K562 (cell line): ENCODE results near the gene FBXW8. TPM values are rescaled to one million over a fixed set of nuclear protein-coding genes. Genes with fewer than 3 reads are reported as not detected.

Experiments used
- ATAC-seq: fragments of 200-7000 bp; cut with Tn5 transposase; 3 replicates; pipeline ENCODE4 v1.9.1; 2020; ENCODE audit warnings: moderate library complexity
- BruUV-seq: library from RNA; stranded (reverse); fragments of 400-500 nt; replicated peaks from 2 replicates; lab custom pipeline; 2021; lab: Mats Ljungman, UMichigan
- CTCF ChIA-PET: fragments of 300-600 bp; formaldehyde crosslinking; extraction: SDS; loops from one replicate; lab custom pipeline; 2021; ENCODE audit warnings: low intra/inter-chr PET ratio; lab: Yijun Ruan, JAX
- POLR2A ChIA-PET: fragments of 300-600, 350-650 bp; sonication (Branson Sonifier 250); formaldehyde crosslinking; extraction: SDS; loops from one replicate; lab custom pipeline; 2021; ENCODE audit warnings: antibody characterized with exemption, inconsistent platforms; lab: Yijun Ruan, JAX
- DNase-seq, 4 experiments: peaks; one replicate each; pipeline versions ENCODE4 v3.0.0 to v3.0.0-alpha.2; 2011 to 2018; ENCODE audit warnings: low spot score in 3 of 4, mixed read lengths in 3 of 4; ENCODE audit errors: extremely low read depth in 1 of 4
- FAIRE-seq: peaks from 2 replicates; lab custom pipeline; 2011; peaks lifted over from hg19 to GRCh38; lab: Jason Lieb, UNC
- H2AFZ ChIP-seq: 2 replicates; pipeline ENCODE4 v1.6.0; 2011; ENCODE audit warnings: low read depth, low read length, control low read depth, inconsistent platforms
- H3K27ac ChIP-seq: fragments of 200-600 bp; 3 replicates; pipeline ENCODE4 v1.8.0; 2011; ENCODE audit warnings: low read depth, mild to moderate bottlenecking, control low read depth, inconsistent platforms, low read length, moderate library complexity, mixed read lengths; ENCODE audit errors: extremely low read depth
- H3K27me3 ChIP-seq, 2 experiments: fragments of 300-600 bp in 1 of 2; 2 replicates in 1 of 2; 3 replicates in 1 of 2; pipeline versions ENCODE4 v1.6.0 to v1.8.0; 2011; ENCODE audit warnings: inconsistent platforms in 2 of 2, low read length in 2 of 2, mild to moderate bottlenecking in 1 of 2, mixed read lengths in 1 of 2, moderate library complexity in 1 of 2; ENCODE audit not compliant: control insufficient read depth in 2 of 2, insufficient read depth in 2 of 2
- H3K36me3 ChIP-seq: fragments of 300-600 bp; 3 replicates; pipeline ENCODE4 v1.8.0; 2011; ENCODE audit warnings: mild to moderate bottlenecking, low read length, inconsistent platforms; ENCODE audit not compliant: control insufficient read depth, insufficient read depth
- H3K4me1 ChIP-seq, 2 experiments: fragments of 200-600 bp in 1 of 2; replicated peaks in 1 of 2; 2 replicates in 1 of 2; 3 replicates in 1 of 2; pipeline versions ENCODE4 v1.5.1 to v1.8.0; 2011; ENCODE audit warnings: inconsistent platforms in 2 of 2, low read length in 2 of 2, mild to moderate bottlenecking in 1 of 2, mixed read lengths in 1 of 2, moderate library complexity in 1 of 2; ENCODE audit not compliant: control insufficient read depth in 2 of 2, insufficient read depth in 2 of 2
- H3K4me2 ChIP-seq: 2 replicates; pipeline ENCODE4 v1.6.1; 2011; ENCODE audit warnings: low read length, control low read depth, inconsistent platforms, mixed read lengths; ENCODE audit not compliant: insufficient read depth
- H3K4me3 ChIP-seq: fragments of 200-600 bp; sonication (generic), shearing (Covaris generic); 2 replicates; pipeline ENCODE4 v1.5.1; 2016; ENCODE audit warnings: control low read depth, inconsistent platforms
- H3K79me2 ChIP-seq: fragments of 200-600 bp; 3 replicates; pipeline ENCODE4 v1.8.0; 2011; ENCODE audit warnings: low read length, inconsistent platforms; ENCODE audit not compliant: control insufficient read depth, insufficient read depth
- H3K9ac ChIP-seq, 2 experiments: 2 replicates each; pipeline versions ENCODE4 v1.6.0 to v1.6.1; 2011; ENCODE audit warnings: low read depth in 2 of 2, low read length in 2 of 2, control low read depth in 1 of 2, inconsistent platforms in 1 of 2, mild to moderate bottlenecking in 1 of 2, mixed read lengths in 1 of 2; ENCODE audit not compliant: insufficient read depth in 1 of 2
- H3K9me1 ChIP-seq: one replicate; pipeline ENCODE4 v1.6.0; 2011; ENCODE audit warnings: inconsistent platforms, mild to moderate bottlenecking, low read length, moderate library complexity; ENCODE audit not compliant: control insufficient read depth, insufficient read depth
- H3K9me3 ChIP-seq: replicated peaks from 2 replicates; pipeline ENCODE4 v1.5.1; 2011; ENCODE audit warnings: low read depth, low read length, inconsistent platforms; ENCODE audit not compliant: control insufficient read depth, insufficient read depth
- H4K20me1 ChIP-seq: replicated peaks from 2 replicates; pipeline ENCODE4 v1.6.1; 2011; ENCODE audit warnings: low read length, inconsistent platforms, mixed read lengths; ENCODE audit not compliant: control insufficient read depth, insufficient read depth
- CHD2 ChIP-seq: IDR thresholded peaks from 2 replicates; pipeline ENCODE4 v1.6.1; 2011; ENCODE audit warnings: low read depth, low read length
- CXXC5 ChIP-seq: fragments of 250-450 bp; sonication (Bioruptor Pico); IDR thresholded peaks from 2 replicates; pipeline ENCODE4 v1.8.0; 2022; ENCODE audit warnings: inconsistent platforms, mild to moderate bottlenecking, moderate library complexity
- ID3 ChIP-seq, 2 experiments: fragments of 250-450 bp in 1 of 2; fragments of 450-650 bp in 1 of 2; sonication (Bioruptor Pico) in 1 of 2; IDR thresholded peaks; 2 replicates each; pipeline versions ENCODE4 v1.6.1 to v1.8.0; 2016 to 2021; ENCODE audit warnings: mild to moderate bottlenecking in 2 of 2, moderate library complexity in 2 of 2, missing compliant biosample characterization in 1 of 2, missing genetic modification characterization in 1 of 2
- MIER1 ChIP-seq: fragments of 450-650 bp; IDR thresholded peaks from 2 replicates; pipeline ENCODE4 v1.6.1; 2016; ENCODE audit warnings: antibody characterized with exemption, mild to moderate bottlenecking, low read depth
- MLLT1 ChIP-seq, 2 experiments: fragments of 450-650 bp; IDR thresholded peaks; 2 replicates each; pipeline ENCODE4 v1.6.1; 2016
- PBX2 ChIP-seq, 2 experiments: IDR thresholded peaks in 1 of 2; conservative IDR thresholded peaks in 1 of 2; 2 replicates each; pipeline ENCODE4 v1.6.1; 2016; ENCODE audit warnings: low read depth in 2 of 2, mild to moderate bottlenecking in 1 of 2, missing compliant biosample characterization in 1 of 2, missing genetic modification characterization in 1 of 2, moderate library complexity in 1 of 2
- ZBTB17 ChIP-seq: fragments of 450-650 bp; formaldehyde crosslinking; IDR thresholded peaks from 2 replicates; pipeline ENCODE4 v1.4.0; 2020; ENCODE audit warnings: mild to moderate bottlenecking
- WGBS: fragments of 100-300 bp; shearing (Covaris generic); methylation state at CpG from one replicate; pipeline ENCODE4 v1.1.6; 2016; ENCODE audit warnings: low coverage, mixed read lengths; ENCODE audit not compliant: insufficient coverage; ENCODE audit errors: missing lambda C conversion rate; 5-methylcytosine and 5-hydroxymethylcytosine counted together
- in situ Hi-C: fragments of 300-500 bp; cut with MboI; formaldehyde crosslinking; loops from 4 replicates; pipeline ENCODE4 v1.15.0; 2018; ENCODE audit warnings: inconsistent platforms, mixed read lengths
- intact Hi-C: fragments of 100-400 bp; cut with micrococcal nuclease; formaldehyde crosslinking; loops from 2 replicates; pipeline ENCODE4 v1.14.2; 2022
- polyA plus RNA-seq, 8 experiments: library from polyadenylated mRNA; depleted of rRNA in 4 of 8; stranded (reverse) in 5 of 8; unstranded in 3 of 8; fragments of >200 nt; fragmentation: Nextera tagmentation in 2 of 8; fragmentation: Illumina TruSeq in 1 of 8; extraction: Ambion mirVana in 2 of 8; extraction: Trizol in 1 of 8; gene quantifications; 2 replicates each; pipeline versions ENCODE4 v1.2.1 to v1.2.3, GENCODE V29; 2011 to 2014; ENCODE audit warnings: inconsistent platforms in 1 of 8, missing spikeins in 1 of 8
- total RNA-seq, 7 experiments: library from RNA; depleted of rRNA in 6 of 7; stranded (reverse); fragments of >200 nt in 6 of 7; fragmentation: Illumina TruSeq in 2 of 7; extraction: Trizol in 2 of 7; gene quantifications; 2 replicates each; pipeline versions ENCODE4 v1.2.1 to v1.2.3, GENCODE V29; 2011 to 2021; ENCODE audit warnings: low replicate concordance in 1 of 7

Gene FBXW8
- total and polyA plus RNA-seq, 9 of the 15 experiments (the other 6 are each of a cell fraction or from before 2014, with no cell fraction given), result 0.58 to 8.3 (median 4.4) TPM

- Histone ChIP-seq H3K27me3 (no peaks in the 10 kb centered on the region), H3K9me1 (no peaks in the 10 kb centered on the region), H3K4me3 (no peak overlapping the region), H3K9me3 (no peaks in the 10 kb centered on the region), H2AFZ (no peak overlapping the region), H4K20me1 (no peaks in the 10 kb centered on the region), H3K4me1 (no peaks in the 10 kb centered on the region)
- WGBS, result 63% methylated on average over 13 of the region's 13 CpGs
- no TSS peak for BruUV-seq
- intact Hi-C loops, result no loop called here
- TF ChIP-seq CHD2 (no peak), MIER1 (no peak), MLLT1 (IDR thresholded peaks at IDR 0.05) (no peak), CXXC5 (no peak), PBX2 (CRISPR knock-in tag; IDR thresholded peaks at IDR 0.05; ENCODE audit: low read depth) (no peak), PBX2 (tag; conservative IDR thresholded peaks at IDR 0.05; ENCODE audit: low read depth) (no peak), ID3 (CRISPR knock-in tag; IDR thresholded peaks at IDR 0.05) (no peak), ID3 (tag; IDR thresholded peaks at IDR 0.05) (no peak), ZBTB17 (CRISPR knock-in tag) (no peak)
- TF ChIP-seq, all 486 proteins: peak for 0
- CTCF ChIA-PET, result no interaction called here
- in situ Hi-C loops, result no loop called here
- Histone ChIP-seq H3K36me3 (no peaks in the 10 kb centered on the region), H3K27ac (no peak overlapping the region), H3K79me2 (no peaks in the 10 kb centered on the region), H3K9ac (no peak overlapping the region; a peak in 1 of 4 replicates), H3K4me2 (no peak overlapping the region)
- DNase-seq, result no peak
- no peak for FAIRE-seq
- no peak for ATAC-seq
- POLR2A ChIA-PET, result no interaction called here
Observed at GRCh38 chr12:116996093-116996492, 85.3 kb downstream of the FBXW8 start.
